H1 (cell line): ENCODE results near the gene CCNI2. TPM values are rescaled to one million over a fixed set of nuclear protein-coding genes. Genes with fewer than 3 reads are reported as not detected.

Experiments used
- BRCA1 ChIP-seq: IDR thresholded peaks from 2 replicates; pipeline ENCODE4 v1.6.1; 2012; ENCODE audit warnings: low read depth, low read length, improper control_type of control experiment
- CEBPB ChIP-seq: IDR thresholded peaks from 2 replicates; pipeline ENCODE4 v1.6.1; 2012; ENCODE audit warnings: low read depth, low read length
- EGR1 ChIP-seq: IDR thresholded peaks from 2 replicates; pipeline ENCODE4 v1.6.1; 2011; ENCODE audit warnings: low read depth, low read length, borderline replicate concordance
- GTF2F1 ChIP-seq: IDR thresholded peaks from 2 replicates; pipeline ENCODE4 v1.6.1; 2012; ENCODE audit warnings: low read depth, low read length, improper control_type of control experiment, borderline replicate concordance
- POLR2A ChIP-seq, 2 experiments: IDR thresholded peaks; 1 replicate in 1 of 2; 2 replicates in 1 of 2; pipeline ENCODE4 v1.6.1; 2011; ENCODE audit warnings: low read depth in 2 of 2, low read length in 2 of 2, mild to moderate bottlenecking in 2 of 2; ENCODE audit errors: control extremely low read depth in 1 of 2
- polyA plus RNA-seq, 7 experiments: library from polyadenylated mRNA; depleted of rRNA in 3 of 7; stranded (reverse) in 5 of 7; unstranded in 2 of 7; fragments of >200 nt in 5 of 7; fragments of 200-250 nt in 2 of 7; gene quantifications; 1 replicate in 5 of 7; 2 replicates in 1 of 7; 4 replicates in 1 of 7; pipeline versions ENCODE4 v1.2.1 to v1.2.3, GENCODE V29; 2011 to 2013; ENCODE audit warnings: missing spikeins in 2 of 7, mixed read lengths in 2 of 7
- total RNA-seq: library from RNA; stranded (reverse); fragmentation: NEBNext Ultra II Directional; extraction: Animal tissue kit (Norgen Biotek cat#: 25700); gene quantifications from 2 replicates; pipeline ENCODE4 v1.2.1, GENCODE V29; 2021

CCNI2 gene
- total and polyA plus RNA-seq, 2 of the 8 experiments (the other 6 are each of a cell fraction or from before 2014, with no cell fraction given), result 1.3 to 1.4 TPM

DNA sequence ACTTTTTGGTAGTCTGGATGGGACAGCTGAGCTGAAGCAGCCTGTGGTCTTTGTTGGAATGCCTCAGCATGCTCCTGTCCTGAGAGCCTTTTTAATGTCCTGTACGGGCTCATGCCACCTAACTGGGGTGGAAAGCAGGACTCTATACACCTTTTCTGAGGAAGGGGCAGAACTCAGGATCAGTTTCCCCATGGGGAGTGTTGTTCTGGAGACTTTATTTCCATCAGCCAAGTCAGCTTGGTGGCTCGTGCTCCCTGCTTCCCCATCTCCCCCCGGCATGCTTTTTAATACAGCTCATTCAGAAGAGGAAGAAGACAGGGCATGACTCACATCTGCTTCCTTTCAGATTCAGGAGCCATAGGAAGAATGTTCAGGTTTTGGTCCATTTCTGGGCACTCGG is 34.9 kb downstream of the CCNI2 start (continued):
- TF ChIP-seq POLR2A (IDR thresholded peaks at IDR 0.05; ENCODE audit: control extremely low read depth in 1 of 2, low read depth in 2 of 2, low read length in 2 of 2), result no peak
- TF ChIP-seq CEBPB, result no peak
- TF ChIP-seq GTF2F1, result no peak
- no peak for TF ChIP-seq BRCA1
- no peak for TF ChIP-seq EGR1
